Sigmoid colon (tissue), 4 donors: ENCODE measurements around the gene GGT6.

ENCODE experiments used
- EP300 ChIP-seq, 4 donors: sonication (generic); formaldehyde crosslinking; IDR thresholded peaks; one replicate each; pipeline ENCODE4 v1.6.1; 2017; ENCODE audit warnings: antibody characterized with exemption in 4 of 4
- POLR2A ChIP-seq, 2 donors: fragments of 450-650 bp; IDR thresholded peaks; one replicate each; pipeline ENCODE4 v1.6.1; 2016; ENCODE audit warnings: antibody characterized with exemption in 2 of 2, mild to moderate bottlenecking in 2 of 2, moderate library complexity in 2 of 2
- POLR2AphosphoS5 ChIP-seq, 4 donors: sonication (generic); formaldehyde crosslinking; IDR thresholded peaks; one replicate each; pipeline ENCODE4 v1.6.1; 2017; ENCODE audit warnings: antibody characterized with exemption in 4 of 4
- TF ChIP-seq, protein P1 (sequence below), 4 experiments: fragments of 450-650 bp in 3 of 4; fragments of 200-600 bp in 1 of 4; IDR thresholded peaks; one replicate each; pipeline ENCODE4 v1.5.1; 2016 to 2019; ENCODE audit warnings: antibody characterized with exemption in 4 of 4, mild to moderate bottlenecking in 3 of 4, moderate library complexity in 2 of 4

DNA sequence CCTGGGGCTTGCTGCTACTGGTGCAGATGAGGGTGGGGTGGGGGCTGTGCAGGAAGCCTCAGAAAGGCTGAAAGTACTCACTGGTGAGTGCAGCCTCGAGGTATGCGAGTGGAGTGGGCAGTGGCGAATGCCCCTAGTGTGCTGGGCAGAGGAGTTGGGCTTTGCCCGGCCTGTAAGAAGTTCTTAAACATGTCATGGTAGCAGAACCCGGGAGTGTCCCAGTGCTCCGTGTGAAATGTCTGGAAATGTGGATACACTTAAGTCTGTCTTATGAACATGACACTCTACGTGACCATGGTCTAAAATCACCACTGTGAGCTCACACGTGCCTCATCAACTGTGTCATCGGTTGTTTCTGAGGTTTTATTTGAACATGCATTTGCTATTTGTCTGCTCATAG is 25.7 kb upstream of the GGT6 start:
- TF ChIP-seq, protein P1, sequence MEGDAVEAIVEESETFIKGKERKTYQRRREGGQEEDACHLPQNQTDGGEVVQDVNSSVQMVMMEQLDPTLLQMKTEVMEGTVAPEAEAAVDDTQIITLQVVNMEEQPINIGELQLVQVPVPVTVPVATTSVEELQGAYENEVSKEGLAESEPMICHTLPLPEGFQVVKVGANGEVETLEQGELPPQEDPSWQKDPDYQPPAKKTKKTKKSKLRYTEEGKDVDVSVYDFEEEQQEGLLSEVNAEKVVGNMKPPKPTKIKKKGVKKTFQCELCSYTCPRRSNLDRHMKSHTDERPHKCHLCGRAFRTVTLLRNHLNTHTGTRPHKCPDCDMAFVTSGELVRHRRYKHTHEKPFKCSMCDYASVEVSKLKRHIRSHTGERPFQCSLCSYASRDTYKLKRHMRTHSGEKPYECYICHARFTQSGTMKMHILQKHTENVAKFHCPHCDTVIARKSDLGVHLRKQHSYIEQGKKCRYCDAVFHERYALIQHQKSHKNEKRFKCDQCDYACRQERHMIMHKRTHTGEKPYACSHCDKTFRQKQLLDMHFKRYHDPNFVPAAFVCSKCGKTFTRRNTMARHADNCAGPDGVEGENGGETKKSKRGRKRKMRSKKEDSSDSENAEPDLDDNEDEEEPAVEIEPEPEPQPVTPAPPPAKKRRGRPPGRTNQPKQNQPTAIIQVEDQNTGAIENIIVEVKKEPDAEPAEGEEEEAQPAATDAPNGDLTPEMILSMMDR (IDR thresholded peaks at IDR 0.05): no peak
- TF ChIP-seq POLR2A (IDR thresholded peaks at IDR 0.05) (no peak), EP300 (IDR thresholded peaks at IDR 0.05) (no peak), POLR2AphosphoS5 (IDR thresholded peaks at IDR 0.05) (no peak)
